ENCODE results near the gene UBE2E2.

The UBE2E2 gene

GRCh38 chr3:23202921-23203707, at the start of gene UBE2E2:
TSS of gene UBE2E2 (plus strand) at chr3:23203327.
- Histone ChIP-seq H3K4me1 (ENCODE audit: insufficient read depth, insufficient read length) (peaks cover 5% of the 10 kb centered on the region), H3K36me3 (ENCODE audit: insufficient read depth, insufficient read length, low read length) (no peaks in the 10 kb centered on the region), H3K27me3 (ENCODE audit: insufficient read depth, insufficient read length) (peaks cover 22% of the 10 kb centered on the region), H3K9ac (ENCODE audit: insufficient read length, low read depth) (peak within 1 kb of the TSS; percentile 89), H3K9me3 (ENCODE audit: insufficient read depth, low read length) (no peaks in the 10 kb centered on the region), H3K4me3 (ENCODE audit: insufficient read length, low read depth) (peak within 1 kb of the TSS; percentile 89)
- TF ChIP-seq YY1 (IDR thresholded peaks at IDR 0.05; ENCODE audit: insufficient read depth, insufficient read length): no peak
- no peak for TF ChIP-seq SUZ12 (IDR thresholded peaks at IDR 0.05; ENCODE audit: extremely low read depth, insufficient read depth, insufficient read length)
- TF ChIP-seq ZNF274 (IDR thresholded peaks at IDR 0.05; ENCODE audit: low read depth, low read length): no peak
- DNase-seq (ENCODE audit: low read depth, low spot score): no peak

- no peaks in the 10 kb centered on the region for H3K4me1 ChIP-seq (ENCODE audit: insufficient read depth, insufficient read length)
- no peak for DNase-seq (ENCODE audit: low read depth, low spot score)
- no peaks in the 10 kb centered on the region for H3K27me3 ChIP-seq (ENCODE audit: insufficient read depth, insufficient read length)
- H3K4me3 ChIP-seq (ENCODE audit: insufficient read length, low read depth): no peak overlapping the region
- 0 out of 2 replicates have a peak, but pooled peaks cover 3% of the 10 kb centered on the region for H3K9me3 ChIP-seq (ENCODE audit: insufficient read depth, low read length)
- H3K36me3 ChIP-seq (ENCODE audit: insufficient read depth, insufficient read length, low read length): no peaks in the 10 kb centered on the region
- TF ChIP-seq SUZ12 (IDR thresholded peaks at IDR 0.05; ENCODE audit: extremely low read depth, insufficient read depth, insufficient read length): no peak
- TF ChIP-seq YY1 (IDR thresholded peaks at IDR 0.05; ENCODE audit: insufficient read depth, insufficient read length): no peak
- no peak for TF ChIP-seq ZNF274 (IDR thresholded peaks at IDR 0.05; ENCODE audit: low read depth, low read length)
- no peak overlapping the region for H3K9ac ChIP-seq (ENCODE audit: insufficient read length, low read depth)
Observed at GRCh38 chr3:23153436-23153835, 49.7 kb upstream of the UBE2E2 start.

DNA sequence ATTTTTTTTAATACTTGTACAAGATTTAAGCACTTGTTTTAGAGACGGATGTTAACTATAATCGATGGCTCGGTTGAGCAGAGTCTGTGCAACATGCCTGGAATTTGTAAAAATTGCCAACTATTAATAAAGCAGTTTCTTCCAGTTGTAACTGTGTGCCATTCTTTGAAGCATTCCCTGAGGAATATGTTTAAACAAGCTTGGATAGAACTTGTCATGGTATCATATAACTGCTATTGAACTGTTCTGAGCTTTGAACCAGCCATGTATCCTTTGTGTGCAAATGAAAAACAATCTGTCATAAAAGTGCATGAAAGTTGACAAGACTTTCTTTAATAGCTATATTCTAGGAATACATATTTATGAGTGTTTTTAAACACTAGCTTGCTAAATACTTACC, 45.8 kb upstream of the UBE2E2 start:
- H3K36me3 ChIP-seq (ENCODE audit: insufficient read depth, insufficient read length, low read length): no peaks in the 10 kb centered on the region
- H3K9ac ChIP-seq (ENCODE audit: insufficient read length, low read depth): no peak overlapping the region
- H3K4me1 ChIP-seq (ENCODE audit: insufficient read depth, insufficient read length): no peaks in the 10 kb centered on the region
- 0 out of 2 replicates have a peak, but pooled peaks cover 3% of the 10 kb centered on the region for H3K9me3 ChIP-seq (ENCODE audit: insufficient read depth, low read length)
- H3K27me3 ChIP-seq (ENCODE audit: insufficient read depth, insufficient read length): no peaks in the 10 kb centered on the region
- no peak overlapping the region for H3K4me3 ChIP-seq (ENCODE audit: insufficient read length, low read depth)
- DNase-seq (ENCODE audit: low read depth, low spot score): no peak
- TF ChIP-seq ZNF274 (IDR thresholded peaks at IDR 0.05; ENCODE audit: low read depth, low read length) (no peak), YY1 (IDR thresholded peaks at IDR 0.05; ENCODE audit: insufficient read depth, insufficient read length) (no peak), SUZ12 (IDR thresholded peaks at IDR 0.05; ENCODE audit: extremely low read depth, insufficient read depth, insufficient read length) (no peak)

- no peaks in the 10 kb centered on the region for H3K27me3 ChIP-seq (ENCODE audit: insufficient read depth, insufficient read length)
- no peaks in the 10 kb centered on the region for H3K36me3 ChIP-seq (ENCODE audit: insufficient read depth, insufficient read length, low read length)
- H3K9me3 ChIP-seq (ENCODE audit: insufficient read depth, low read length): 0 out of 2 replicates have a peak, but pooled peaks cover 3% of the 10 kb centered on the region
- H3K4me1 ChIP-seq (ENCODE audit: insufficient read depth, insufficient read length): no peaks in the 10 kb centered on the region
- H3K9ac ChIP-seq (ENCODE audit: insufficient read length, low read depth): no peak overlapping the region
- no peak for DNase-seq (ENCODE audit: low read depth, low spot score)
- no peak for TF ChIP-seq SUZ12 (IDR thresholded peaks at IDR 0.05; ENCODE audit: extremely low read depth, insufficient read depth, insufficient read length)
- TF ChIP-seq ZNF274 (IDR thresholded peaks at IDR 0.05; ENCODE audit: low read depth, low read length): no peak
- no peak for TF ChIP-seq YY1 (IDR thresholded peaks at IDR 0.05; ENCODE audit: insufficient read depth, insufficient read length)
- no peak overlapping the region for H3K4me3 ChIP-seq (ENCODE audit: insufficient read length, low read depth)
Observed at GRCh38 chr3:23159929-23160328, 43.2 kb upstream of the UBE2E2 start.

DNA sequence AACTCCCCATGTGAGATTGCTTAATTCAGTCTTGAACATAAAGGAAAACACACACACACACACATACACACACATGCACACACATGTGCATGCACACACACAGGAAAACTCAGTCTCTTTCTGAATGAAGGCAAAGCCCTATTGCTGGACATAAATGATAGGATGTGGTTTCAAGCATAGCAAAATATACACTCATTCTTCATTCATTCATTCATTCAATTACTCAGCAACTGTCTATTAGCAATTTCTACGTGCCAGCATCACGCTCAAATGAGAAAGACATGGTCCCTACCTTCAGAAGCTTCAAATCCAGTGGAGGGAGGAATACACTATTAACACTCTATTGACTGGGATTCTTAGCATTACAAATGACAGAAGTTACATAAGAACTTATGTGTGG, 41.8 kb upstream of the UBE2E2 start:
- H3K4me1 ChIP-seq (ENCODE audit: insufficient read depth, insufficient read length): no peaks in the 10 kb centered on the region
- no peak overlapping the region for H3K9ac ChIP-seq (ENCODE audit: insufficient read length, low read depth)
- H3K4me3 ChIP-seq (ENCODE audit: insufficient read length, low read depth): no peak overlapping the region
- H3K27me3 ChIP-seq (ENCODE audit: insufficient read depth, insufficient read length): no peaks in the 10 kb centered on the region
- no peak for DNase-seq (ENCODE audit: low read depth, low spot score)
- no peaks in the 10 kb centered on the region for H3K36me3 ChIP-seq (ENCODE audit: insufficient read depth, insufficient read length, low read length)
- no peaks in the 10 kb centered on the region for H3K9me3 ChIP-seq (ENCODE audit: insufficient read depth, low read length)
- TF ChIP-seq YY1 (IDR thresholded peaks at IDR 0.05; ENCODE audit: insufficient read depth, insufficient read length) (no peak), ZNF274 (IDR thresholded peaks at IDR 0.05; ENCODE audit: low read depth, low read length) (no peak), SUZ12 (IDR thresholded peaks at IDR 0.05; ENCODE audit: extremely low read depth, insufficient read depth, insufficient read length) (no peak)

DNA sequence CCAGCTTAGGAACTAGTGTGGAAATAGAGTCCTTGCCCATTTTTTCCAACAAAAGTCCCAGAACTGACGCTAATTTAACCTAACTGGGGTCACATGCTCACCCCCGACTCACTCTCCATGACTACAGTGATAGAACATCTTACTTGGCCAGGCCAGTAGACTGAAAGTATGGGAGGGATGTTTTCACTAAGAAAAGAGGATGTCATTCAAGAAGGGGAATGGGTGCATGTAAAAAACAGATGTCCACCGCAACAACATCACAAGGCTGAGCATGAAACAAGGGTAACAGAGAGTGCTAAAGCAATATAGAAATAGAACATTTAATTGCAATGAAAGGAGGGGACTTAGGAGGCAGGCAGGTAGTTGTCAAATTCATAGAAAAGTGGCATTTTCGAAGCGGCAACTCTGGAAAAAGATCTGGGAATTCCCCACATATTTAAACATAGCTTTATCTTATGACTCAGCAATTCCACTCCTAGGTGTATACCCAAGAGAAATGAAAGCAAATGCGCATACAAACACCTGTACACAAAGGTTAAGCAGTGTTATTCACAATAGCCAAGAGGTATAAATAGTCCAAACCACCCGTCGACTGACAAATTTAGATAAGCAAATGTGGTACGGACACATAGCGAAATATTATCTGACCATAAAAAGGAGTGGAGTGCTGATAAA, 41.1 kb upstream of the UBE2E2 start:
- Histone ChIP-seq H3K27me3 (ENCODE audit: insufficient read depth, insufficient read length) (no peaks in the 10 kb centered on the region), H3K9ac (ENCODE audit: insufficient read length, low read depth) (no peak overlapping the region), H3K36me3 (ENCODE audit: insufficient read depth, insufficient read length, low read length) (no peaks in the 10 kb centered on the region), H3K4me3 (ENCODE audit: insufficient read length, low read depth) (no peak overlapping the region), H3K4me1 (ENCODE audit: insufficient read depth, insufficient read length) (no peaks in the 10 kb centered on the region), H3K9me3 (ENCODE audit: insufficient read depth, low read length) (no peaks in the 10 kb centered on the region)
- DNase-seq (ENCODE audit: low read depth, low spot score): no peak
- TF ChIP-seq SUZ12 (IDR thresholded peaks at IDR 0.05; ENCODE audit: extremely low read depth, insufficient read depth, insufficient read length) (no peak), YY1 (IDR thresholded peaks at IDR 0.05; ENCODE audit: insufficient read depth, insufficient read length) (no peak), ZNF274 (IDR thresholded peaks at IDR 0.05; ENCODE audit: low read depth, low read length) (no peak)

- no peak for DNase-seq (ENCODE audit: low read depth, low spot score)
- H3K4me3 ChIP-seq (ENCODE audit: insufficient read length, low read depth): no peak overlapping the region
- no peaks in the 10 kb centered on the region for H3K4me1 ChIP-seq (ENCODE audit: insufficient read depth, insufficient read length)
- TF ChIP-seq SUZ12 (IDR thresholded peaks at IDR 0.05; ENCODE audit: extremely low read depth, insufficient read depth, insufficient read length) (no peak), ZNF274 (IDR thresholded peaks at IDR 0.05; ENCODE audit: low read depth, low read length) (no peak), YY1 (IDR thresholded peaks at IDR 0.05; ENCODE audit: insufficient read depth, insufficient read length) (no peak)
- H3K27me3 ChIP-seq (ENCODE audit: insufficient read depth, insufficient read length): no peaks in the 10 kb centered on the region
- H3K9ac ChIP-seq (ENCODE audit: insufficient read length, low read depth): no peak overlapping the region
- no peaks in the 10 kb centered on the region for H3K36me3 ChIP-seq (ENCODE audit: insufficient read depth, insufficient read length, low read length)
- H3K9me3 ChIP-seq (ENCODE audit: insufficient read depth, low read length): no peaks in the 10 kb centered on the region
Observed at GRCh38 chr3:23162934-23163333, 40.2 kb upstream of the UBE2E2 start.

Data from NT2/D1 (cell line).